HepG2 (cell line): ENCODE results near the gene MTX1. TPM values are rescaled to one million over a fixed set of nuclear protein-coding genes. Genes with fewer than 3 reads are reported as not detected.
A peak's percentile ranks its signal among the peaks of the same experiment; 100 is the strongest.

Source experiments
- BHLHE40 ChIP-seq: IDR thresholded peaks from 2 replicates; pipeline ENCODE4 v1.6.1; 2011; ENCODE audit warnings: low read length, improper control_type of control experiment
- ELK4 ChIP-seq: sonication (generic); formaldehyde crosslinking; IDR thresholded peaks from 2 replicates; pipeline ENCODE4 v1.9.0; 2021; ENCODE audit warnings: missing genetic modification reagents, borderline replicate concordance
- FUBP1 ChIP-seq: sonication (generic); formaldehyde crosslinking; IDR thresholded peaks from 2 replicates; pipeline ENCODE4 v1.5.1; 2020; ENCODE audit warnings: missing genetic modification reagents, mild to moderate bottlenecking, borderline replicate concordance
- IRF2 ChIP-seq: IDR thresholded peaks from 2 replicates; pipeline ENCODE4 v1.6.1; 2018; ENCODE audit warnings: missing genetic modification reagents, missing compliant biosample characterization
- KDM3A ChIP-seq: IDR thresholded peaks from 2 replicates; pipeline ENCODE4 v1.6.1; 2018; ENCODE audit warnings: low read depth, missing compliant biosample characterization
- PATZ1 ChIP-seq: sonication (generic); formaldehyde crosslinking; IDR thresholded peaks from 2 replicates; pipeline ENCODE4 v1.4.0; 2020; ENCODE audit warnings: missing genetic modification reagents
- POLR2A ChIP-seq, 2 experiments: IDR thresholded peaks; 2 replicates each; pipeline ENCODE4 v1.6.1; 2011; ENCODE audit warnings: low read depth in 2 of 2, low read length in 2 of 2, mild to moderate bottlenecking in 1 of 2, moderate library complexity in 1 of 2; ENCODE audit not compliant: insufficient read depth in 1 of 2
- RNF2 ChIP-seq: fragments of 450-650 bp; conservative IDR thresholded peaks from 2 replicates; pipeline ENCODE4 v1.6.1; 2016; ENCODE audit warnings: low read depth
- SMAD1 ChIP-seq: sonication (generic); formaldehyde crosslinking; IDR thresholded peaks from 2 replicates; pipeline ENCODE4 v1.4.0; 2020; ENCODE audit warnings: missing genetic modification reagents, low read depth, mild to moderate bottlenecking, borderline replicate concordance
- U2AF1 ChIP-seq: fragments of 200-400 bp; formaldehyde crosslinking; optimal IDR thresholded peaks from 2 replicates; pipeline ENCODE3; 2017; ENCODE audit warnings: mild to moderate bottlenecking, low read depth, low read length
- ZFP91 ChIP-seq: sonication (generic); formaldehyde crosslinking; IDR thresholded peaks from 2 replicates; pipeline ENCODE4 v1.9.0; 2022; ENCODE audit warnings: missing genetic modification reagents, mild to moderate bottlenecking, borderline replicate concordance
- ZFY ChIP-seq: sonication (generic); formaldehyde crosslinking; IDR thresholded peaks from 2 replicates; pipeline ENCODE4 v1.4.0; 2020; ENCODE audit warnings: missing genetic modification reagents
- ZNF292 ChIP-seq: sonication (generic); formaldehyde crosslinking; IDR thresholded peaks from 2 replicates; pipeline ENCODE4 v1.8.1; 2022; ENCODE audit warnings: mild to moderate bottlenecking, low read depth, missing genetic modification reagents, borderline replicate concordance
- ZNF34 ChIP-seq: sonication (generic); formaldehyde crosslinking; IDR thresholded peaks from 2 replicates; pipeline ENCODE4 v1.4.0; 2020; ENCODE audit warnings: mild to moderate bottlenecking, missing genetic modification reagents, borderline replicate concordance
- ZNF451 ChIP-seq: sonication (generic); formaldehyde crosslinking; IDR thresholded peaks from 2 replicates; pipeline ENCODE4 v1.5.0; 2020; ENCODE audit warnings: mild to moderate bottlenecking, missing genetic modification reagents
- ZNF570 ChIP-seq: sonication (generic); formaldehyde crosslinking; IDR thresholded peaks from 2 replicates; pipeline ENCODE4 v1.4.0; 2020; ENCODE audit warnings: mild to moderate bottlenecking, missing genetic modification reagents, borderline replicate concordance
- ZNF652 ChIP-seq: IDR thresholded peaks from 2 replicates; pipeline ENCODE4 v1.6.1; 2016; ENCODE audit warnings: low read depth, borderline replicate concordance
- ZNF747 ChIP-seq: sonication (generic); formaldehyde crosslinking; IDR thresholded peaks from 2 replicates; pipeline ENCODE4 v1.8.1; 2023; ENCODE audit warnings: missing genetic modification reagents, mild to moderate bottlenecking, borderline replicate concordance
- ZNF766 ChIP-seq: sonication (generic); formaldehyde crosslinking; IDR thresholded peaks from 2 replicates; pipeline ENCODE4 v1.5.0; 2020; ENCODE audit warnings: missing genetic modification reagents, borderline replicate concordance
- polyA plus RNA-seq, 8 experiments: library from polyadenylated mRNA; depleted of rRNA in 3 of 8; stranded (reverse) in 7 of 8; unstranded in 1 of 8; fragments of >200 nt; fragmentation: Illumina TruSeq in 4 of 8; extraction: Trizol in 4 of 8; gene quantifications; 2 replicates each; pipeline versions ENCODE4 v1.2.1 to v1.2.3, GENCODE V29; 2011 to 2016; ENCODE audit warnings: low read depth in 4 of 8, missing spikeins in 1 of 8, mixed read lengths in 1 of 8; ENCODE audit not compliant: insufficient read depth in 1 of 8
- total RNA-seq, 5 experiments: library from RNA; depleted of rRNA; stranded (reverse); fragments of >200 nt; fragmentation: Illumina TruSeq; extraction: Trizol; gene quantifications; 2 replicates each; pipeline ENCODE4 v1.2.3, GENCODE V29; 2016; ENCODE audit warnings: low read depth in 1 of 5

MTX1 gene
- total and polyA plus RNA-seq, 2 of the 13 experiments (the other 11 are each of a cell fraction or from before 2014, with no cell fraction given): 64.5 to 72.6 TPM

GRCh38 chr1:155167166-155168104, 41.1 kb upstream of the MTX1 start (continued):
- no peak for TF ChIP-seq FUBP1 (CRISPR knock-in tag)
- TF ChIP-seq ZFP91: peak; percentile 51; the same call in 1 of the 2 replicates
- 0 out of 2 replicates have a peak, but pooled peaks have one; percentile 34 for TF ChIP-seq ZNF652 (CRISPR knock-in tag)
- 0 out of 2 replicates have a peak, but pooled peaks have one; percentile 40 for TF ChIP-seq PATZ1 (CRISPR knock-in tag)
- TF ChIP-seq ZNF34: no peak
- TF ChIP-seq ELK4 (CRISPR knock-in tag): no peak
- peak; percentile 75; the same call in 1 of the 2 replicates for TF ChIP-seq KDM3A (CRISPR knock-in tag)
- no peak for TF ChIP-seq POLR2A (IDR thresholded peaks at IDR 0.05; ENCODE audit: insufficient read depth in 1 of 2, low read depth in 2 of 2, low read length in 2 of 2)
- no peak for TF ChIP-seq BHLHE40
- TF ChIP-seq ZNF766 (CRISPR knock-in tag): no peak
- TF ChIP-seq ZNF570: no peak
- no peak for TF ChIP-seq RNF2
- no peak for TF ChIP-seq ZNF451 (CRISPR knock-in tag)
- TF ChIP-seq ZNF292 (CRISPR knock-in tag): no peak
- no peak for TF ChIP-seq U2AF1
- peak; percentile 52; the same call in 1 of the 2 replicates for TF ChIP-seq ZNF747 (CRISPR knock-in tag)
- TF ChIP-seq SMAD1 (CRISPR knock-in tag): no peak
- TF ChIP-seq IRF2 (CRISPR knock-in tag): 0 out of 2 replicates have a peak, but pooled peaks have one; percentile 31
- TF ChIP-seq ZFY (CRISPR knock-in tag): no peak
